ENCODE results near the gene PCGF1.

PCGF1 gene

DNA sequence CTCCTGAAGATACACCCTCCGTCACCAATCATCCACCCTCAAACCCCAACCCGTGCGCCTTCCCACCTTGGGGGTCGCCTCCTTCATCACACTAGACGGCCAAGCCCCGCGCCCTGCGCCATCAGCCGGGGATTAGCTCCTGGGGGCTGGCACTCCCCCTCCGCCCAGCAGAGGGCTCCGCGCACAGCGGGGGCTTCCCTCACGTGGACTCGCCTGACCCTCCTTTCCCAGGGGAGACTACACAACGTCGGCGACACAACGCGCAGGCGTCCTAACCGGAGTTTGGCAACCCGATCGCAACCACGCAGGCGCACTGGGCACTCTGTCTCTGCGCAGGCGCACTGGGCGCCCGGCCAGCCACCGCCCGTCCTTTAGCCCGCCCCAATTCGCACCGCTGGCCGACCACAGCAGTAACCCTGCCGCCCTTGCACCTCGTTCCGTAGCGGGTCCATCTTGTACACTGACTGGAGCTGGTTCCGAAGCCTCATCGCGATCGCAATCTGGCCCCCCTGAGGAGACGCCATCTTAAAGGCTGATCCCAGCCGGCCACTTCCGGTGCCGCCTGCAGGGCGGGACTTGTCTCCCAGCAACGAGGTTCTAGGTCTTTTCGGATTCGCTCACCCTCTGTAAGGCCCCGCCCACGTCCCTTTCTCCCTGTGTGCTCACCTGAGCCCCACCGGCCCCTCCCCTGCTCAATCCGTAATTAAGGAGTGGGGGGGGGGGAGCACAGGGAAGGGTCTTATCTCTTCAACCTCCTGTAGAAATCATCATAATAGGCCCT lies at the start of gene PCGF1:
TSS of gene PCGF1 (minus strand) at position 551 of the 781 bp plus-strand sequence. CDS start at position 524, 27 bp downstream.
- H3K4me2 ChIP-seq (ENCODE audit: low read length), result peak within 1 kb of the TSS; percentile 71
- H3K4me3 ChIP-seq (ENCODE audit: low read length), result peak within 1 kb of the TSS; percentile 97
- H3K4me1 ChIP-seq (ENCODE audit: control insufficient read depth, low read length), result peaks cover 40% of the 10 kb centered on the region
- H3K27me3 ChIP-seq (ENCODE audit: control insufficient read depth, low read length), result peaks cover 21% of the 10 kb centered on the region
- H3K36me3 ChIP-seq (ENCODE audit: control insufficient read depth, low read length), result peaks cover 14% of the 10 kb centered on the region
- no peaks in the 10 kb centered on the region for H4K20me1 ChIP-seq (ENCODE audit: control insufficient read depth, insufficient read depth, low read depth, low read length)
- TF ChIP-seq, protein P1, sequence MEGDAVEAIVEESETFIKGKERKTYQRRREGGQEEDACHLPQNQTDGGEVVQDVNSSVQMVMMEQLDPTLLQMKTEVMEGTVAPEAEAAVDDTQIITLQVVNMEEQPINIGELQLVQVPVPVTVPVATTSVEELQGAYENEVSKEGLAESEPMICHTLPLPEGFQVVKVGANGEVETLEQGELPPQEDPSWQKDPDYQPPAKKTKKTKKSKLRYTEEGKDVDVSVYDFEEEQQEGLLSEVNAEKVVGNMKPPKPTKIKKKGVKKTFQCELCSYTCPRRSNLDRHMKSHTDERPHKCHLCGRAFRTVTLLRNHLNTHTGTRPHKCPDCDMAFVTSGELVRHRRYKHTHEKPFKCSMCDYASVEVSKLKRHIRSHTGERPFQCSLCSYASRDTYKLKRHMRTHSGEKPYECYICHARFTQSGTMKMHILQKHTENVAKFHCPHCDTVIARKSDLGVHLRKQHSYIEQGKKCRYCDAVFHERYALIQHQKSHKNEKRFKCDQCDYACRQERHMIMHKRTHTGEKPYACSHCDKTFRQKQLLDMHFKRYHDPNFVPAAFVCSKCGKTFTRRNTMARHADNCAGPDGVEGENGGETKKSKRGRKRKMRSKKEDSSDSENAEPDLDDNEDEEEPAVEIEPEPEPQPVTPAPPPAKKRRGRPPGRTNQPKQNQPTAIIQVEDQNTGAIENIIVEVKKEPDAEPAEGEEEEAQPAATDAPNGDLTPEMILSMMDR (IDR thresholded peaks at IDR 0.05; ENCODE audit: low read depth, low read length, poor library complexity, severe bottlenecking), result peak; percentile 84
- TF ChIP-seq EZH2phosphoT487 (IDR thresholded peaks at IDR 0.05; ENCODE audit: borderline replicate concordance, low read length), result no peak
- no peaks in the 10 kb centered on the region for H3K9me3 ChIP-seq (ENCODE audit: control insufficient read depth, insufficient read depth, low read length)
- no peaks in the 10 kb centered on the region for H3K9me2 ChIP-seq (replicated peaks; ENCODE audit: control insufficient read depth, low read length)
- H3F3A ChIP-seq (ENCODE audit: control insufficient read depth, insufficient read depth), result 0 out of 2 replicates have a peak, but pooled peaks cover 3% of the 10 kb centered on the region
- peaks cover 13% of the 10 kb centered on the region for H3K79me2 ChIP-seq (ENCODE audit: control insufficient read depth, low read length)
- peak within 1 kb of the TSS; percentile 86 for H3K27ac ChIP-seq (ENCODE audit: low read depth, low read length)

- peaks cover 17% of the 10 kb centered on the region for H3K79me2 ChIP-seq (ENCODE audit: control insufficient read depth, low read length)
- peaks cover 14% of the 10 kb centered on the region for H3K27me3 ChIP-seq (ENCODE audit: control insufficient read depth, low read length)
- H4K20me1 ChIP-seq (ENCODE audit: control insufficient read depth, insufficient read depth, low read depth, low read length), result no peaks in the 10 kb centered on the region; the same call in 1 of the 2 replicates
- no peaks in the 10 kb centered on the region for H3K9me3 ChIP-seq (ENCODE audit: control insufficient read depth, insufficient read depth, low read length)
- no peaks in the 10 kb centered on the region for H3F3A ChIP-seq (ENCODE audit: control insufficient read depth, insufficient read depth)
- no peak overlapping the region for H3K4me3 ChIP-seq (ENCODE audit: low read length)
- H3K27ac ChIP-seq (ENCODE audit: low read depth, low read length), result no peak overlapping the region
- H3K4me1 ChIP-seq (ENCODE audit: control insufficient read depth, low read length), result peaks cover 28% of the 10 kb centered on the region
- TF ChIP-seq, protein P1 (IDR thresholded peaks at IDR 0.05; ENCODE audit: low read depth, low read length, poor library complexity, severe bottlenecking), result no peak
- no peak for TF ChIP-seq EZH2phosphoT487 (IDR thresholded peaks at IDR 0.05; ENCODE audit: borderline replicate concordance, low read length)
- no peaks in the 10 kb centered on the region for H3K9me2 ChIP-seq (replicated peaks; ENCODE audit: control insufficient read depth, low read length)
- H3K4me2 ChIP-seq (ENCODE audit: low read length), result no peak overlapping the region
- peaks cover 13% of the 10 kb centered on the region for H3K36me3 ChIP-seq (ENCODE audit: control insufficient read depth, low read length)
Observed at GRCh38 chr2:74556831-74557370, 49.4 kb upstream of the PCGF1 start.

DNA sequence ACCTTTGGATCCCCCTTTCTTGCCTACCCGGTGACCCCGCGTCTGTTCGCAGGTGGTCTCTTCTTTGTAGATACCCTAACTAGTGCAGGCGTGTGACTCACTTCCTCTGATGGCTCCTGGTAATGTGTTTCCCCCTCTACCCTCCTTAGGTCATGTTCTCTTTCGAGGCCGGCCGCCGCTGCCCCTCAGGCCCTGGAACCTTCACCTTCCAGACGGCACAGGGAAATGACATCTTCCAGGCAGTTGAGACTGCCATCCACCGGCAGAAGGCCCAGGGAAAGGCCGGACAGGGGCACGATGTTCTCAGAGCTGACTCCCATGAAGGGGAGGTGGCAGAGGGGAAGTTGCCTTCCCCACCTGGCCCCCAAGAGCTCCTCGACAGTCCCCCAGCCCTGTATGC lies 48.7 kb upstream of the PCGF1 start:
- H3F3A ChIP-seq (ENCODE audit: control insufficient read depth, insufficient read depth), result no peaks in the 10 kb centered on the region
- H3K27ac ChIP-seq (ENCODE audit: low read depth, low read length), result no peak overlapping the region
- H3K79me2 ChIP-seq (ENCODE audit: control insufficient read depth, low read length), result peaks cover 17% of the 10 kb centered on the region
- peak overlapping the region; percentile 87; the same call in 1 of the 2 replicates for H3K4me2 ChIP-seq (ENCODE audit: low read length)
- no peaks in the 10 kb centered on the region for H3K9me2 ChIP-seq (replicated peaks; ENCODE audit: control insufficient read depth, low read length)
- H3K4me1 ChIP-seq (ENCODE audit: control insufficient read depth, low read length), result peaks cover 28% of the 10 kb centered on the region
- H3K9me3 ChIP-seq (ENCODE audit: control insufficient read depth, insufficient read depth, low read length), result no peaks in the 10 kb centered on the region
- TF ChIP-seq, protein P1 (IDR thresholded peaks at IDR 0.05; ENCODE audit: low read depth, low read length, poor library complexity, severe bottlenecking), result no peak
- no peak for TF ChIP-seq EZH2phosphoT487 (IDR thresholded peaks at IDR 0.05; ENCODE audit: borderline replicate concordance, low read length)
- H4K20me1 ChIP-seq (ENCODE audit: control insufficient read depth, insufficient read depth, low read depth, low read length), result no peaks in the 10 kb centered on the region; the same call in 1 of the 2 replicates
- H3K36me3 ChIP-seq (ENCODE audit: control insufficient read depth, low read length), result peaks cover 13% of the 10 kb centered on the region
- H3K27me3 ChIP-seq (ENCODE audit: control insufficient read depth, low read length), result peaks cover 13% of the 10 kb centered on the region
- H3K4me3 ChIP-seq (ENCODE audit: low read length), result no peak overlapping the region; the same call in 1 of the 2 replicates
